Mesenteric fat pad (tissue), 1 donor: ENCODE measurements around the gene CDC42SE2. TPM values are rescaled to one million over a fixed set of nuclear protein-coding genes. Genes with fewer than 3 reads are reported as not detected.

ENCODE experiments used
- DNase-seq: peaks from one replicate; pipeline ENCODE4 v3.0.0-alpha.2; 2020; ENCODE audit warnings: low spot score
- long read RNA-seq: library from polyadenylated mRNA; unstranded; transcript quantifications from one replicate; pipeline ENCODE4 v2.0.0, GENCODE V29; 2020
- total RNA-seq: library from RNA; stranded (reverse); fragmentation: NEBNext Ultra II Directional; extraction: Animal tissue kit (Norgen Biotek cat#: 25700); gene quantifications from one replicate; pipeline ENCODE4 v1.2.1, GENCODE V29; 2021
- donor health status: DM: yes; HTN: yes; CAD: no.

Gene CDC42SE2
- 23.3 TPM for total RNA-seq
- long read RNA-seq, partial matches to known transcripts: 0 of 30 reads
- long read RNA-seq, other reads (novel, unspliced or antisense): 28 of 30 reads

GRCh38 chr5:131263648-131264450, at the start of gene CDC42SE2:
Gene CDC42SE2, plus strand, starts transcription at chr5:131264053. Its CDS starts 95,441 bp downstream, at chr5:131359494.
- DNase-seq: peak; percentile 93

- no peak for DNase-seq
Measured at GRCh38 chr5:131214609-131215227, 49.1 kb upstream of the CDC42SE2 start.

- no peak for DNase-seq
Measured at GRCh38 chr5:131217791-131218190, 46.1 kb upstream of the CDC42SE2 start.

GRCh38 chr5:131218392-131218791, 45.5 kb upstream of the CDC42SE2 start:
- DNase-seq: no peak

GRCh38 chr5:131220566-131220965, 43.3 kb upstream of the CDC42SE2 start:
- no peak for DNase-seq

GRCh38 chr5:131221008-131221703, 42.7 kb upstream of the CDC42SE2 start:
- no peak for DNase-seq

- DNase-seq: no peak
Measured at GRCh38 chr5:131221888-131222287, 42.0 kb upstream of the CDC42SE2 start.

- DNase-seq: no peak
Measured at GRCh38 chr5:131222731-131223130, 41.1 kb upstream of the CDC42SE2 start.

GRCh38 chr5:131223751-131224386, 40.0 kb upstream of the CDC42SE2 start:
- no peak for DNase-seq

GRCh38 chr5:131224387-131225201, 39.3 kb upstream of the CDC42SE2 start:
- DNase-seq: no peak

- no peak for DNase-seq
Measured at GRCh38 chr5:131225282-131225974, 38.4 kb upstream of the CDC42SE2 start.

GRCh38 chr5:131226899-131227298, 37.0 kb upstream of the CDC42SE2 start:
- no peak for DNase-seq

GRCh38 chr5:131228646-131229045, 35.2 kb upstream of the CDC42SE2 start:
- DNase-seq: no peak

GRCh38 chr5:131229623-131230022, 34.2 kb upstream of the CDC42SE2 start:
- no peak for DNase-seq

- DNase-seq: no peak
Measured at GRCh38 chr5:131230406-131230805, 33.4 kb upstream of the CDC42SE2 start.

GRCh38 chr5:131239686-131240085, 24.2 kb upstream of the CDC42SE2 start:
- DNase-seq: no peak

GRCh38 chr5:131242728-131243255, 21.1 kb upstream of the CDC42SE2 start:
- no peak for DNase-seq

GRCh38 chr5:131245312-131245711, 18.5 kb upstream of the CDC42SE2 start:
- DNase-seq: no peak

GRCh38 chr5:131245948-131246347, 17.9 kb upstream of the CDC42SE2 start:
- no peak for DNase-seq

- DNase-seq: no peak
Measured at GRCh38 chr5:131246504-131246903, 17.3 kb upstream of the CDC42SE2 start.
